Left cardiac atrium (tissue), 4 donors: ENCODE data around the gene INPP4B. TPM values are rescaled to one million over a fixed set of nuclear protein-coding genes. Genes with fewer than 3 reads are reported as not detected.

Experiments used
- ATAC-seq, 2 donors: fragments of 200-7000 bp; cut with Tn5 transposase; one replicate each; pipeline ENCODE4 v1.9.1; 2020; ENCODE audit warnings: mild to moderate bottlenecking in 2 of 2, moderate library complexity in 2 of 2
- DNase-seq: peaks from one replicate; pipeline ENCODE4 v3.0.0-alpha.2; 2020
- intact Hi-C, 2 donors: fragments of 100-400 bp; cut with DNase I; formaldehyde crosslinking; loops; one replicate each; pipeline versions ENCODE4 v1.14.1 to v1.15.1; 2022 to 2023
- total RNA-seq, 2 donors: library from RNA; stranded (reverse); fragmentation: NEBNext Ultra II Directional; extraction: Animal tissue kit (Norgen Biotek cat#: 25700); gene quantifications; one replicate each; pipeline ENCODE4 v1.2.1, GENCODE V29; 2021
- donor health status: DM: no; HTN: yes; CAD: no.
- donor health status: DM: no; HTN: yes; CAD: no; lungs with severe emphysema.
- donor health status: DM: yes; HTN: yes; CAD: no.
- donor health status: Dilated cardiomyopathy.

INPP4B gene
- total RNA-seq, 2 donors from 2014 or later = 9.0 to 11.0 TPM

GRCh38 chr4:142377342-142378091 is 468.6 kb downstream of the INPP4B start:
- DNase-seq = no peak
- intact Hi-C loops = no loop called here
- no peak for ATAC-seq

GRCh38 chr4:142376204-142376603 is 469.9 kb downstream of the INPP4B start:
- DNase-seq = no peak
- intact Hi-C loops = no loop called here
- ATAC-seq = no peak

GRCh38 chr4:142373610-142374009 is 472.5 kb downstream of the INPP4B start:
- intact Hi-C loops = no loop called here
- no peak for ATAC-seq
- DNase-seq = no peak

- intact Hi-C loops = no loop called here
- ATAC-seq = no peak
Measured at GRCh38 chr4:142372530-142373260, 473.4 kb downstream of the INPP4B start.

GRCh38 chr4:142369141-142369540 is 477.0 kb downstream of the INPP4B start:
- ATAC-seq = no peak
- no peak for DNase-seq
- intact Hi-C loops = no loop called here

More at GRCh38 chr4:142372530-142373260, 473.4 kb downstream of the INPP4B start:
- no peak for DNase-seq

GRCh38 chr4:142367418-142368180 is 478.5 kb downstream of the INPP4B start:
- no peak for DNase-seq
- no peak for ATAC-seq
- intact Hi-C loops = no loop called here

- no peak for ATAC-seq
- intact Hi-C loops = no loop called here
Measured at GRCh38 chr4:142366769-142367181, 479.3 kb downstream of the INPP4B start.

GRCh38 chr4:142365391-142365790 is 480.7 kb downstream of the INPP4B start:
- no peak for DNase-seq
- ATAC-seq = no peak
- intact Hi-C loops = no loop called here

More at GRCh38 chr4:142366769-142367181, 479.3 kb downstream of the INPP4B start:
- DNase-seq = no peak

- DNase-seq (no peak), ATAC-seq (no peak)
- intact Hi-C loops = no loop called here
Measured at GRCh38 chr4:142363686-142364085, 482.4 kb downstream of the INPP4B start.

GRCh38 chr4:142361981-142362380 is 484.1 kb downstream of the INPP4B start:
- no peak for ATAC-seq
- intact Hi-C loops = no loop called here
- DNase-seq = no peak

- DNase-seq (no peak), ATAC-seq (no peak)
- intact Hi-C loops = no loop called here
Measured at GRCh38 chr4:142360657-142361056, 485.4 kb downstream of the INPP4B start.

- DNase-seq (no peak), ATAC-seq (no peak)
- intact Hi-C loops = no loop called here
Measured at GRCh38 chr4:142358656-142359055, 487.4 kb downstream of the INPP4B start.

- DNase-seq (no peak), ATAC-seq (no peak)
- intact Hi-C loops = no loop called here
Measured at GRCh38 chr4:142356801-142357200, 489.3 kb downstream of the INPP4B start.

- ATAC-seq (no peak), DNase-seq (no peak)
- intact Hi-C loops = no loop called here
Measured at GRCh38 chr4:142356118-142356759, 489.9 kb downstream of the INPP4B start.

GRCh38 chr4:142355421-142355930 is 490.6 kb downstream of the INPP4B start:
- intact Hi-C loops = no loop called here
- no peak for DNase-seq
- ATAC-seq = peak in 1 of 2 donors; percentile 21

- peak in 1 of 2 donors; percentile 19 for ATAC-seq
- intact Hi-C loops = loop anchor here in 1 of 2 donors (5.0 kb wide), 1 partner anchor 367 kb away; no protein-coding TSS in a partner anchor
Measured at GRCh38 chr4:142354794-142355420, 491.2 kb downstream of the INPP4B start.

GRCh38 chr4:142354041-142354440 is 492.1 kb downstream of the INPP4B start:
- intact Hi-C loops = loop anchor here in 1 of 2 donors (5.0 kb wide), 1 partner anchor 368 kb away; no protein-coding TSS in a partner anchor
- DNase-seq (no peak), ATAC-seq (no peak)

More at GRCh38 chr4:142354794-142355420, 491.2 kb downstream of the INPP4B start:
- no peak for DNase-seq

- DNase-seq = no peak
- intact Hi-C loops = loop anchor here in 1 of 2 donors (5.0 kb wide), 1 partner anchor 369 kb away; no protein-coding TSS in a partner anchor
- ATAC-seq = peak; percentile 55 to 60
Measured at GRCh38 chr4:142353149-142353738, 492.9 kb downstream of the INPP4B start.
